Natural killer cell (primary cell): Measurements from ENCODE around the gene AKAP8L. TPM values are rescaled to one million over a fixed set of nuclear protein-coding genes. Genes with fewer than 3 reads are reported as not detected.

Source experiments
- ATAC-seq, 3 donors: fragments of 150-1000 bp in 2 of 3; fragments of 200-7000 bp in 1 of 3; cut with Tn5 transposase; 1 replicate in 1 of 3; 2 replicates in 2 of 3; pipeline ENCODE4 v1.10.0; 2021; ENCODE audit warnings: mild to moderate bottlenecking in 2 of 3, moderate library complexity in 2 of 3
- DNase-seq, 2 donors: peaks; one replicate each; pipeline versions ENCODE4 v3.0.0 to v3.0.0-alpha.2; 2013 to 2021; ENCODE audit warnings: mixed read lengths in 1 of 2
- H3K27ac ChIP-seq: one replicate; pipeline ENCODE4 v1.5.1; 2013; ENCODE audit warnings: mild to moderate bottlenecking, low read length
- H3K27me3 ChIP-seq: one replicate; pipeline ENCODE4 v1.6.1; 2013; ENCODE audit warnings: low read length; ENCODE audit not compliant: control insufficient read depth, insufficient read depth
- H3K36me3 ChIP-seq: one replicate; pipeline ENCODE4 v1.6.1; 2013; ENCODE audit warnings: low read length; ENCODE audit not compliant: control insufficient read depth, insufficient read depth
- H3K4me1 ChIP-seq: one replicate; pipeline ENCODE4 v1.6.1; 2013; ENCODE audit warnings: low read length; ENCODE audit not compliant: control insufficient read depth, insufficient read depth
- H3K4me3 ChIP-seq: one replicate; pipeline ENCODE4 v1.5.1; 2013; ENCODE audit warnings: low read length
- H3K9me3 ChIP-seq: one replicate; pipeline ENCODE4 v1.6.1; 2013; ENCODE audit warnings: low read length; ENCODE audit not compliant: control insufficient read depth, insufficient read depth
- H3K27ac Mint-ChIP-seq, 2 donors: one replicate each; pipeline ENCODE4 v1.8.0; 2022; ENCODE audit warnings: mild to moderate bottlenecking in 2 of 2, mixed read lengths in 2 of 2, moderate library complexity in 1 of 2
- H3K27me3 Mint-ChIP-seq, 2 donors: one replicate each; pipeline ENCODE4 v1.8.0; 2022; ENCODE audit warnings: low read depth in 2 of 2, mixed read lengths in 2 of 2
- H3K36me3 Mint-ChIP-seq: one replicate; pipeline ENCODE4 v1.8.0; 2022; ENCODE audit warnings: mixed read lengths
- H3K4me1 Mint-ChIP-seq, 2 donors: one replicate each; pipeline ENCODE4 v1.8.0; 2022; ENCODE audit warnings: mixed read lengths in 2 of 2
- H3K4me3 Mint-ChIP-seq: one replicate; pipeline ENCODE4 v1.8.0; 2022; ENCODE audit warnings: mild to moderate bottlenecking, moderate library complexity, mixed read lengths
- H3K9me3 Mint-ChIP-seq, 2 donors: one replicate each; pipeline ENCODE4 v1.8.0; 2022; ENCODE audit warnings: mixed read lengths in 2 of 2
- CTCF ChIP-seq: fragments of 200-600 bp; IDR thresholded peaks from one replicate; pipeline ENCODE4 v1.8.0; 2022; ENCODE audit warnings: antibody characterized with exemption
- WGBS: methylation state at CpG from one replicate; pipeline ENCODE4 v1.1.7; 2013; ENCODE audit warnings: missing lambda C conversion rate; ENCODE audit not compliant: insufficient coverage; 5-methylcytosine and 5-hydroxymethylcytosine counted together
- intact Hi-C: fragments of 100-400 bp; cut with micrococcal nuclease; formaldehyde crosslinking; loops from one replicate; pipeline ENCODE4 v1.14.2; 2022
- total RNA-seq, 4 donors: library from RNA; stranded (reverse); fragments of 120-200 nt in 1 of 4; gene quantifications; one replicate each; pipeline versions ENCODE4 v1.2.3 to v1.2.4, GENCODE V29; 2013 to 2022

Gene AKAP8L
- total RNA-seq, 3 donors from 2014 or later (not counting 1 experiment from before 2014, with no cell fraction given), result 144 to 174 (median 173) TPM

- Mint-ChIP-seq H3K9me3 (no peaks in the 10 kb centered on the region), H3K27me3 (no peaks in the 10 kb centered on the region), H3K4me1 (no peaks in the 10 kb centered on the region), H3K36me3 (no peaks in the 10 kb centered on the region), H3K4me3 (no peak overlapping the region), H3K27ac (no peak overlapping the region)
- DNase-seq (no peak), ATAC-seq (no peak)
- Histone ChIP-seq H3K4me1 (no peaks in the 10 kb centered on the region), H3K9me3 (no peaks in the 10 kb centered on the region), H3K27me3 (no peaks in the 10 kb centered on the region), H3K36me3 (no peaks in the 10 kb centered on the region), H3K27ac (no peak overlapping the region), H3K4me3 (no peak overlapping the region)
- intact Hi-C loops, result no loop called here
- WGBS, result 96% methylated on average over 38 of the region's 38 CpGs
- TF ChIP-seq CTCF, result no peak
Measured at GRCh38 chr19:15439821-15440641, 21.2 kb upstream of the AKAP8L start.

GRCh38 chr19:15439078-15439799 lies 20.5 kb upstream of the AKAP8L start:
- Histone ChIP-seq H3K9me3 (no peaks in the 10 kb centered on the region), H3K36me3 (no peaks in the 10 kb centered on the region), H3K27ac (no peak overlapping the region), H3K4me3 (no peak overlapping the region), H3K27me3 (no peaks in the 10 kb centered on the region), H3K4me1 (no peaks in the 10 kb centered on the region)
- no peak for TF ChIP-seq CTCF
- ATAC-seq (no peak), DNase-seq (no peak)
- Mint-ChIP-seq H3K36me3 (no peaks in the 10 kb centered on the region), H3K27ac (no peak overlapping the region), H3K27me3 (no peaks in the 10 kb centered on the region), H3K9me3 (no peaks in the 10 kb centered on the region), H3K4me1 (no peaks in the 10 kb centered on the region), H3K4me3 (no peak overlapping the region)
- intact Hi-C loops, result no loop called here
- 66% methylated on average over 23 of the region's 25 CpGs for WGBS

- H3K4me1 ChIP-seq, result peaks cover 2% of the 10 kb centered on the region
- 94% methylated on average over 27 of the region's 27 CpGs for WGBS
- H3K4me3 ChIP-seq, result no peak overlapping the region
- no peak overlapping the region for H3K4me3 Mint-ChIP-seq
- peaks cover under 1 to 1% of the 10 kb centered on the region in 2 donors for H3K4me1 Mint-ChIP-seq
- no peaks in the 10 kb centered on the region for H3K9me3 ChIP-seq
- intact Hi-C loops, result no loop called here
- H3K27ac Mint-ChIP-seq, result no peak overlapping the region
- ATAC-seq (no peak), DNase-seq (no peak)
- H3K9me3 Mint-ChIP-seq, result no peaks in the 10 kb centered on the region
- no peak for TF ChIP-seq CTCF
- no peak overlapping the region for H3K27ac ChIP-seq
- no peaks in the 10 kb centered on the region for H3K27me3 Mint-ChIP-seq
- no peaks in the 10 kb centered on the region for H3K36me3 ChIP-seq
- H3K27me3 ChIP-seq, result no peaks in the 10 kb centered on the region
- no peaks in the 10 kb centered on the region for H3K36me3 Mint-ChIP-seq
Measured at GRCh38 chr19:15438577-15438976, 19.8 kb upstream of the AKAP8L start.
